K562 (cell line): Measurements from ENCODE around the gene SLC25A33. TPM values are rescaled to one million over a fixed set of nuclear protein-coding genes. Genes with fewer than 3 reads are reported as not detected.

Source experiments
- ATAC-seq: fragments of 200-7000 bp; cut with Tn5 transposase; 3 replicates; pipeline ENCODE4 v1.9.1; 2020; ENCODE audit warnings: moderate library complexity
- BruUV-seq: library from RNA; stranded (reverse); fragments of 400-500 nt; replicated peaks from 2 replicates; lab custom pipeline; 2021; lab: Mats Ljungman, UMichigan
- CTCF ChIA-PET: fragments of 300-600 bp; formaldehyde crosslinking; extraction: SDS; loops from one replicate; lab custom pipeline; 2021; ENCODE audit warnings: low intra/inter-chr PET ratio; lab: Yijun Ruan, JAX
- POLR2A ChIA-PET: fragments of 300-600, 350-650 bp; sonication (Branson Sonifier 250); formaldehyde crosslinking; extraction: SDS; loops from one replicate; lab custom pipeline; 2021; ENCODE audit warnings: antibody characterized with exemption, inconsistent platforms; lab: Yijun Ruan, JAX
- DNase-seq, 4 experiments: peaks; one replicate each; pipeline versions ENCODE4 v3.0.0 to v3.0.0-alpha.2; 2011 to 2018; ENCODE audit warnings: low spot score in 3 of 4, mixed read lengths in 3 of 4; ENCODE audit errors: extremely low read depth in 1 of 4
- FAIRE-seq: peaks from 2 replicates; lab custom pipeline; 2011; peaks lifted over from hg19 to GRCh38; lab: Jason Lieb, UNC
- H2AFZ ChIP-seq: 2 replicates; pipeline ENCODE4 v1.6.0; 2011; ENCODE audit warnings: low read depth, low read length, control low read depth, inconsistent platforms
- H3K27ac ChIP-seq: fragments of 200-600 bp; 3 replicates; pipeline ENCODE4 v1.8.0; 2011; ENCODE audit warnings: low read depth, mild to moderate bottlenecking, control low read depth, inconsistent platforms, low read length, moderate library complexity, mixed read lengths; ENCODE audit errors: extremely low read depth
- H3K27me3 ChIP-seq, 2 experiments: fragments of 300-600 bp in 1 of 2; 2 replicates in 1 of 2; 3 replicates in 1 of 2; pipeline versions ENCODE4 v1.6.0 to v1.8.0; 2011; ENCODE audit warnings: inconsistent platforms in 2 of 2, low read length in 2 of 2, mild to moderate bottlenecking in 1 of 2, mixed read lengths in 1 of 2, moderate library complexity in 1 of 2; ENCODE audit not compliant: control insufficient read depth in 2 of 2, insufficient read depth in 2 of 2
- H3K36me3 ChIP-seq: fragments of 300-600 bp; 3 replicates; pipeline ENCODE4 v1.8.0; 2011; ENCODE audit warnings: mild to moderate bottlenecking, low read length, inconsistent platforms; ENCODE audit not compliant: control insufficient read depth, insufficient read depth
- H3K4me1 ChIP-seq, 2 experiments: fragments of 200-600 bp in 1 of 2; replicated peaks in 1 of 2; 2 replicates in 1 of 2; 3 replicates in 1 of 2; pipeline versions ENCODE4 v1.5.1 to v1.8.0; 2011; ENCODE audit warnings: inconsistent platforms in 2 of 2, low read length in 2 of 2, mild to moderate bottlenecking in 1 of 2, mixed read lengths in 1 of 2, moderate library complexity in 1 of 2; ENCODE audit not compliant: control insufficient read depth in 2 of 2, insufficient read depth in 2 of 2
- H3K4me2 ChIP-seq: 2 replicates; pipeline ENCODE4 v1.6.1; 2011; ENCODE audit warnings: low read length, control low read depth, inconsistent platforms, mixed read lengths; ENCODE audit not compliant: insufficient read depth
- H3K4me3 ChIP-seq: fragments of 200-600 bp; sonication (generic), shearing (Covaris generic); 2 replicates; pipeline ENCODE4 v1.5.1; 2016; ENCODE audit warnings: control low read depth, inconsistent platforms
- H3K79me2 ChIP-seq: fragments of 200-600 bp; 3 replicates; pipeline ENCODE4 v1.8.0; 2011; ENCODE audit warnings: low read length, inconsistent platforms; ENCODE audit not compliant: control insufficient read depth, insufficient read depth
- H3K9ac ChIP-seq, 2 experiments: 2 replicates each; pipeline versions ENCODE4 v1.6.0 to v1.6.1; 2011; ENCODE audit warnings: low read depth in 2 of 2, low read length in 2 of 2, control low read depth in 1 of 2, inconsistent platforms in 1 of 2, mild to moderate bottlenecking in 1 of 2, mixed read lengths in 1 of 2; ENCODE audit not compliant: insufficient read depth in 1 of 2
- H3K9me1 ChIP-seq: one replicate; pipeline ENCODE4 v1.6.0; 2011; ENCODE audit warnings: inconsistent platforms, mild to moderate bottlenecking, low read length, moderate library complexity; ENCODE audit not compliant: control insufficient read depth, insufficient read depth
- H3K9me3 ChIP-seq: replicated peaks from 2 replicates; pipeline ENCODE4 v1.5.1; 2011; ENCODE audit warnings: low read depth, low read length, inconsistent platforms; ENCODE audit not compliant: control insufficient read depth, insufficient read depth
- H4K20me1 ChIP-seq: replicated peaks from 2 replicates; pipeline ENCODE4 v1.6.1; 2011; ENCODE audit warnings: low read length, inconsistent platforms, mixed read lengths; ENCODE audit not compliant: control insufficient read depth, insufficient read depth
- CBFB ChIP-seq: sonication (generic); formaldehyde crosslinking; IDR thresholded peaks from 2 replicates; pipeline ENCODE4 v1.4.0; 2020; ENCODE audit warnings: mild to moderate bottlenecking, missing genetic modification reagents
- CBX8 ChIP-seq: fragments of 200-600 bp; sonication (generic); IDR thresholded peaks from 2 replicates; pipeline ENCODE4 v1.6.1; 2012; ENCODE audit warnings: borderline replicate concordance, mixed run types, low read depth, mild to moderate bottlenecking, moderate library complexity, mixed read lengths, low read length, control low read depth, inconsistent platforms; ENCODE audit not compliant: poor library complexity, severe bottlenecking; ENCODE audit errors: extremely low read depth
- DDX20 ChIP-seq: fragments of 450-650 bp; IDR thresholded peaks from 2 replicates; pipeline ENCODE4 v1.6.1; 2016; ENCODE audit warnings: missing genetic modification characterization, low read depth, mild to moderate bottlenecking, missing compliant biosample characterization, moderate library complexity
- ELF1 ChIP-seq: fragments of 200-800 bp; sonication (Bioruptor generic); IDR thresholded peaks from 2 replicates; pipeline ENCODE4 v1.6.1; 2016; ENCODE audit warnings: missing genetic modification characterization, missing compliant biosample characterization
- ELK1 ChIP-seq: sonication (generic); formaldehyde crosslinking; IDR thresholded peaks from 2 replicates; pipeline ENCODE4 v1.8.1; 2022; ENCODE audit warnings: missing genetic modification reagents
- FIP1L1 ChIP-seq: fragments of 200-400 bp; formaldehyde crosslinking; IDR thresholded peaks from 2 replicates; pipeline ENCODE4 v1.6.1; 2018; ENCODE audit warnings: mild to moderate bottlenecking, low read depth, low read length; ENCODE audit not compliant: poor library complexity, severe bottlenecking
- HES1 ChIP-seq: fragments of 450-650 bp; IDR thresholded peaks from 2 replicates; pipeline ENCODE4 v1.6.1; 2016; ENCODE audit warnings: low read depth, mild to moderate bottlenecking, moderate library complexity
- KAT2B ChIP-seq: IDR thresholded peaks from one replicate; pipeline ENCODE4 v1.6.1; 2012; ENCODE audit warnings: low read depth, mild to moderate bottlenecking, control low read depth, inconsistent platforms, low read length, moderate library complexity
- KAT7 ChIP-seq: sonication (generic); formaldehyde crosslinking; IDR thresholded peaks from 2 replicates; pipeline ENCODE4 v1.8.0; 2022; ENCODE audit warnings: missing genetic modification reagents, mild to moderate bottlenecking, borderline replicate concordance
- NR4A1 ChIP-seq, 2 experiments: fragments of 250-450 bp in 1 of 2; fragments of 450-650 bp in 1 of 2; sonication (Bioruptor Pico) in 1 of 2; IDR thresholded peaks; 2 replicates each; pipeline versions ENCODE4 v1.4.0 to v1.6.1; 2016 to 2020; ENCODE audit warnings: mild to moderate bottlenecking in 2 of 2, missing compliant biosample characterization in 1 of 2, missing genetic modification characterization in 1 of 2, moderate library complexity in 1 of 2
- SNAPC5 ChIP-seq: fragments of 250-450 bp; sonication (Bioruptor Pico); IDR thresholded peaks from 2 replicates; pipeline ENCODE4 v1.8.0; 2021; ENCODE audit warnings: moderate library complexity, mild to moderate bottlenecking, inconsistent platforms
- SP1 ChIP-seq: sonication (generic); formaldehyde crosslinking; IDR thresholded peaks from 2 replicates; pipeline ENCODE4 v1.8.1; 2022; ENCODE audit warnings: mild to moderate bottlenecking, missing genetic modification reagents
- TSC22D4 ChIP-seq: fragments of 450-650 bp; IDR thresholded peaks from 2 replicates; pipeline ENCODE4 v1.6.1; 2016; ENCODE audit warnings: missing genetic modification characterization, missing biosample characterization, control low read depth
- ZNF324 ChIP-seq: fragments of 250-450 bp; sonication (Bioruptor Pico); IDR thresholded peaks from 2 replicates; pipeline ENCODE4 v1.4.0; 2020; ENCODE audit warnings: mild to moderate bottlenecking
- ZNF408 ChIP-seq: fragments of 250-450 bp; sonication (Bioruptor Pico); IDR thresholded peaks from 2 replicates; pipeline ENCODE4 v1.4.0; 2020; ENCODE audit warnings: low read depth, mild to moderate bottlenecking, moderate library complexity
- ZNF830 ChIP-seq: fragments of 250-450 bp; sonication (Bioruptor Pico); IDR thresholded peaks from 2 replicates; pipeline ENCODE4 v1.5.0; 2021; ENCODE audit warnings: mild to moderate bottlenecking
- WGBS: fragments of 100-300 bp; shearing (Covaris generic); methylation state at CpG from one replicate; pipeline ENCODE4 v1.1.6; 2016; ENCODE audit warnings: low coverage, mixed read lengths; ENCODE audit not compliant: insufficient coverage; ENCODE audit errors: missing lambda C conversion rate; 5-methylcytosine and 5-hydroxymethylcytosine counted together
- in situ Hi-C: fragments of 300-500 bp; cut with MboI; formaldehyde crosslinking; loops from 4 replicates; pipeline ENCODE4 v1.15.0; 2018; ENCODE audit warnings: inconsistent platforms, mixed read lengths
- intact Hi-C: fragments of 100-400 bp; cut with micrococcal nuclease; formaldehyde crosslinking; loops from 2 replicates; pipeline ENCODE4 v1.14.2; 2022
- polyA plus RNA-seq, 8 experiments: library from polyadenylated mRNA; depleted of rRNA in 4 of 8; stranded (reverse) in 5 of 8; unstranded in 3 of 8; fragments of >200 nt; fragmentation: Nextera tagmentation in 2 of 8; fragmentation: Illumina TruSeq in 1 of 8; extraction: Ambion mirVana in 2 of 8; extraction: Trizol in 1 of 8; gene quantifications; 2 replicates each; pipeline versions ENCODE4 v1.2.1 to v1.2.3, GENCODE V29; 2011 to 2014; ENCODE audit warnings: inconsistent platforms in 1 of 8, missing spikeins in 1 of 8
- total RNA-seq, 7 experiments: library from RNA; depleted of rRNA in 6 of 7; stranded (reverse); fragments of >200 nt in 6 of 7; fragmentation: Illumina TruSeq in 2 of 7; extraction: Trizol in 2 of 7; gene quantifications; 2 replicates each; pipeline versions ENCODE4 v1.2.1 to v1.2.3, GENCODE V29; 2011 to 2021; ENCODE audit warnings: low replicate concordance in 1 of 7

The SLC25A33 gene
- total and polyA plus RNA-seq, 9 of the 15 experiments (the other 6 are each of a cell fraction or from before 2014, with no cell fraction given): 3.2 to 23.5 (median 17.5) TPM

DNA sequence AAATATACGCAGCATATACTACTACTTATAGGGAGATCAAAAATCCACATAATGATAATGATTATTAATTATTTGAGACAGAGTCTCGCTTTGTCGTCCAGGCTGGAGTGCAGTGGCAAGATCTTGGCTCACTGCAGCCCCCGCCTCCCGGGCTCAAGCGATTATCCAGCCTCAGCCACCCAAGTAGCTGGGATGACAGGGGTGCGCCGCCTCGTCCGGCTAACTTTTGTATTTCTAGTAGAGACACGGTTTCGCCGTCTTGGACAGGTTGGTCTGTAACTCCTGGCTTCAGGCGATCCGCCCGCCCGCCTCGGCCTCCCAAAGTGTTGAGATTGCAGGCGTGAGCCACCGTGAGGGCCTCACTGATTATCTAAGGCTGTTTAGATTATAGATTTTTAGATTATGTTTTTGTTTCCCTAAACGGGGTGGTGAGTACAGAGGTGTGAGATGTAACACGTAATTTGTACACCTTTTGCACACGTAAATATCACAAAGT, 548 bp upstream of the SLC25A33 start:
- H3K9ac ChIP-seq: peak overlapping the region; percentile 51 to 84
- H3K9me3 ChIP-seq: no peaks in the 10 kb centered on the region
- CTCF ChIA-PET: no interaction called here
- peaks cover 14% of the 10 kb centered on the region; the same call in 2 of the 3 replicates for H3K36me3 ChIP-seq
- POLR2A ChIA-PET: interaction anchor here (0.6 to 4.5 kb wide), 13 partner anchors 9 to 713 kb away, joined by 3 to 18 read pairs (median 3); no protein-coding TSS in a partner anchor
- in situ Hi-C loops: no loop called here
- H3K27ac ChIP-seq: peak overlapping the region; percentile 81
- no peaks in the 10 kb centered on the region for H3K9me1 ChIP-seq
- ATAC-seq (peak; percentile 2), FAIRE-seq (no peak), DNase-seq (no peak)
- H4K20me1 ChIP-seq: 0 out of 2 replicates have a peak, but pooled peaks cover 5% of the 10 kb centered on the region
- H3K4me2 ChIP-seq: peak overlapping the region; percentile 62
- WGBS: 39% methylated on average over 23 of the region's 23 CpGs
- peak overlapping the region; percentile 87; the same call in 1 of the 2 replicates for H3K4me3 ChIP-seq
- TSS peak; percentile 88 for BruUV-seq
- intact Hi-C loops: no loop called here
- H2AFZ ChIP-seq: peak overlapping the region; percentile 99
- H3K4me1 ChIP-seq: peaks cover 23 to 32% of the 10 kb centered on the region in 2 experiments
- H3K79me2 ChIP-seq: peaks cover 44% of the 10 kb centered on the region
- no peaks in the 10 kb centered on the region for H3K27me3 ChIP-seq
- TF ChIP-seq FIP1L1: no peak
- TF ChIP-seq SP1 (CRISPR knock-in tag): no peak
- no peak for TF ChIP-seq ZNF408 (CRISPR knock-in tag)
- no peak for TF ChIP-seq ZNF324 (CRISPR knock-in tag)
- no peak for TF ChIP-seq KAT2B
- no peak for TF ChIP-seq NR4A1 (CRISPR knock-in tag; IDR thresholded peaks at IDR 0.05)
- TF ChIP-seq NR4A1 (tag; IDR thresholded peaks at IDR 0.05): peak; percentile 69
- TF ChIP-seq ELF1 (tag): no peak
- no peak for TF ChIP-seq CBX8
- TF ChIP-seq ELK1: no peak
- no peak for TF ChIP-seq KAT7
- TF ChIP-seq HES1: peak; percentile 52; the same call in 1 of the 2 replicates
- no peak for TF ChIP-seq CBFB
- TF ChIP-seq ZNF830 (CRISPR knock-in tag): peak; percentile 88; the same call in 1 of the 2 replicates
- TF ChIP-seq DDX20: no peak
- no peak for TF ChIP-seq TSC22D4 (tag)
- no peak for TF ChIP-seq SNAPC5
